Measurements from ENCODE around the gene USP10.

GRCh38 chr16:84715854-84716253, 16.1 kb downstream of the USP10 start:
- TF ChIP-seq RAD21 (IDR thresholded peaks at IDR 0.05) (no peak), TAF1 (conservative IDR thresholded peaks at IDR 0.05) (no peak), YY1 (IDR thresholded peaks at IDR 0.05) (no peak), ATF3 (IDR thresholded peaks at IDR 0.05) (no peak), SP1 (IDR thresholded peaks at IDR 0.05) (no peak), JUND (IDR thresholded peaks at IDR 0.05) (no peak), MAX (IDR thresholded peaks at IDR 0.05) (no peak), ZBTB33 (IDR thresholded peaks at IDR 0.05) (no peak)
- TF ChIP-seq, protein P1, sequence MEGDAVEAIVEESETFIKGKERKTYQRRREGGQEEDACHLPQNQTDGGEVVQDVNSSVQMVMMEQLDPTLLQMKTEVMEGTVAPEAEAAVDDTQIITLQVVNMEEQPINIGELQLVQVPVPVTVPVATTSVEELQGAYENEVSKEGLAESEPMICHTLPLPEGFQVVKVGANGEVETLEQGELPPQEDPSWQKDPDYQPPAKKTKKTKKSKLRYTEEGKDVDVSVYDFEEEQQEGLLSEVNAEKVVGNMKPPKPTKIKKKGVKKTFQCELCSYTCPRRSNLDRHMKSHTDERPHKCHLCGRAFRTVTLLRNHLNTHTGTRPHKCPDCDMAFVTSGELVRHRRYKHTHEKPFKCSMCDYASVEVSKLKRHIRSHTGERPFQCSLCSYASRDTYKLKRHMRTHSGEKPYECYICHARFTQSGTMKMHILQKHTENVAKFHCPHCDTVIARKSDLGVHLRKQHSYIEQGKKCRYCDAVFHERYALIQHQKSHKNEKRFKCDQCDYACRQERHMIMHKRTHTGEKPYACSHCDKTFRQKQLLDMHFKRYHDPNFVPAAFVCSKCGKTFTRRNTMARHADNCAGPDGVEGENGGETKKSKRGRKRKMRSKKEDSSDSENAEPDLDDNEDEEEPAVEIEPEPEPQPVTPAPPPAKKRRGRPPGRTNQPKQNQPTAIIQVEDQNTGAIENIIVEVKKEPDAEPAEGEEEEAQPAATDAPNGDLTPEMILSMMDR (IDR thresholded peaks at IDR 0.05; ENCODE audit: low read depth, low read length, missing input control): no peak

Data from liver (tissue), 3 donors.